Measurements from ENCODE around the gene PPP6R2.

GRCh38 chr22:50419116-50419515 is 76.0 kb downstream of the PPP6R2 start:
- TF ChIP-seq EP300 (IDR thresholded peaks at IDR 0.05) (no peak), POLR2A (IDR thresholded peaks at IDR 0.05) (no peak), CTCF (IDR thresholded peaks at IDR 0.05) (no peak), POLR2AphosphoS5 (IDR thresholded peaks at IDR 0.05) (no peak)
